GM21447 (cell line): Measurements from ENCODE around the gene ACVRL1.

Experiments used
- ATAC-seq: cut with Tn5 transposase; IDR thresholded peaks from one replicate; pipeline ENCODE4 v1.9.1; 2021; ENCODE audit not compliant: unreplicated experiment

The ACVRL1 gene

DNA sequence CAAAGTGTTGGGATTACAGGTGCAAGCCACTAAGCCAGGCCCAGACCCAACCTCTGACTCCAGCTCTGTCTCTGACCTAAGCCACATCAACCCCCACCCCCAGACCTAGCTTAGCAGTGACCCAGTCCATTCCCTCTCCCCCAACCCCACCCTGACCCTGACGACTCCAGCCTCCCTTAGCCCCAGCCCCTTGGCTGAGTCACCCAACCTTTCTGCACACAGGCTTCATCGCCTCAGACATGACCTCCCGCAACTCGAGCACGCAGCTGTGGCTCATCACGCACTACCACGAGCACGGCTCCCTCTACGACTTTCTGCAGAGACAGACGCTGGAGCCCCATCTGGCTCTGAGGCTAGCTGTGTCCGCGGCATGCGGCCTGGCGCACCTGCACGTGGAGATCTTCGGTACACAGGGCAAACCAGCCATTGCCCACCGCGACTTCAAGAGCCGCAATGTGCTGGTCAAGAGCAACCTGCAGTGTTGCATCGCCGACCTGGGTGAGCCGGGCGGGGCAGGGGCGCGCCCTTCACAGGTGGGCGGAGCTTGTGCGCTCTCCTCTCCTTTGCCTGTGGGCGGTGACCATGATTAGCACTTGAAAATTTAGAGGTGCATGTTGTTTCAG is 7.8 kb downstream of the ACVRL1 start:
- no peak for ATAC-seq

DNA sequence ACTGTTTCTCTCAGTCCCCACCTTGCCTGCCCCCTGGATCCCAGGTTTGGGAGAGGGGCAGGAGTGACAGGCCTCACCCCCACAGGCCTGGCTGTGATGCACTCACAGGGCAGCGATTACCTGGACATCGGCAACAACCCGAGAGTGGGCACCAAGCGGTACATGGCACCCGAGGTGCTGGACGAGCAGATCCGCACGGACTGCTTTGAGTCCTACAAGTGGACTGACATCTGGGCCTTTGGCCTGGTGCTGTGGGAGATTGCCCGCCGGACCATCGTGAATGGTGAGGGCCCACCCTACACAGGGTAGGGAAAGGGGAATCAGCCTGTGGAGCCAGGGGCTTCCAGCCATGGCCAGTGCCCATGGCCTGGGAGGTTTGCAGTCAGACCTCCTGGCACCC is 8.6 kb downstream of the ACVRL1 start:
- no peak for ATAC-seq

DNA sequence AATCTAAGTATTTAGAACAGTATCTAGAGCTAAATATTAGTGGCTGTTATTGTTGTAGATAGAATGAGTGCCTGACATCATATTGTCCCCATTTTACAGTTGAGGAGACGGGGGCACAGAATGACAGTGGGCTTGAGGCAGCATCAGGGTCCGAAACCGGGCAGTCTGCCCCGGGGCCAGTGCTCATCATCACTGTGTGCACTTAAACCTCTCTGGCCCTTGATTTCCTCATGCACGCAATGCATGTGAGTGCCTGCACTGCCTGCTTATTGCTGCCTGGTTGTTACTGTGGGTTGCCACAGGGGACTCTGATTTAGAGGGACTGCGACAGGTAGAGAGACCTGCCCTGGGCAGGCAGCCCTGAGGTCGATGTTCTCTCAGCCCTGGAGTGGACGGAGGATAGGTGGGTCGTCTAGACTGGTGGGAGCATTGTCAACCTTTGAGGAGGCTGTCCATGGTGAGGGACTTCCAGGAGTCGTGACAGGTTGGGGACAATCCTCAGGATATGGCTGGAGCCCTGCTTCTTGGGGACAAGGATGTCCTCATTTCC is 9.8 kb downstream of the ACVRL1 start:
- ATAC-seq = no peak

DNA sequence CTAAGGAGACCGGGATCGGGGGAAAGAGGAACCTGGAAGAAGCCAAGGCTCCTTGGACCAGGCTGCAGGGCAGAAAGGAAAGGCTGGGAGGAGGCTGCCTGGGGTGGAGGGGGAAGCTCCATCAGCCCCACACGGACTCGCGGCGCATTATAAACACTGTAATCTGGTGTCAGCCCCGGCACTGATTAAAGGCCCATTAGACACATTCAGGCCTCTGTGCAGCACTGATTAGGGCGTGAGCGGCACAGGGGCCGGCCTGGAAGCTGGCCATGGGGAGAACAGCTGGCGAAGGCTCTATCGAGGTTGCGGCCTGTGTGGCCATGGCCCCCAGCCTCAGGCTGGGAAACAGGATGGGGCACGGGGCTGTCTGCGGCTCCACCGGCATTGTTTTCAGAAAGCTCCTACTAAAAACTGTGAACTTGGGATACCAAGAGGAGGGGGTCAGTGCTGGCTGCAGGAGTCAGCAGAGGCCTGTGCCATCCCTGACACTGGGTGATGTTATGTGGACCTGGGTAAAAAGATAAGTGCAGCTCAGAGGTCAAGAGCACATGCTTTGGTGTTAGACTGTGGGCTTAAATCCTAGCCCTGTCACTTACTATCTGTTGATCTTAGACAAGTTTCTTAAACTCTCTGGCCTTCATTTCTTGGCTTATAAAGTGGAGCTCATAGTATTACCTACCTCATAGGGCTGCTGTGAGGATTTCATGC is 10.6 kb downstream of the ACVRL1 start:
- ATAC-seq = no peak

DNA sequence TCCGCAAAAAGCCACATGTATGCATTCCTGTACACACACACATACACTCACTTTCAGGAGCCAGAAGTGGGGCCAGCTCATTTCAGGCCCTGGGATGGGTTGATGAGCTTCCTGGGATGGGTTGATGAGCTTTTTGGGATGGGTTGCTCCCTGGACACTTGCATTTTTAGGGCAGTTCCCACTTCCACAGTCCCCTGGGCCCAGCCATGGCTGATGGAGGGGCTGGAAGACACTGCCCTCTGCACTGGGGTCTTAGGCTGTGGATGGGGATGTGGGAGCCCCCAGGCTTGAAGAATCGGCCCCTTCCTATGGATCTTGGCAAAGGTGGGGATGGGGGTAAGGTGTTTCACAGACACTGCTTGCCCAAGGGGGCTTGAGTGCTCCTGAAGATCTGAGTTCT is 12.7 kb downstream of the ACVRL1 start:
- ATAC-seq = no peak

DNA sequence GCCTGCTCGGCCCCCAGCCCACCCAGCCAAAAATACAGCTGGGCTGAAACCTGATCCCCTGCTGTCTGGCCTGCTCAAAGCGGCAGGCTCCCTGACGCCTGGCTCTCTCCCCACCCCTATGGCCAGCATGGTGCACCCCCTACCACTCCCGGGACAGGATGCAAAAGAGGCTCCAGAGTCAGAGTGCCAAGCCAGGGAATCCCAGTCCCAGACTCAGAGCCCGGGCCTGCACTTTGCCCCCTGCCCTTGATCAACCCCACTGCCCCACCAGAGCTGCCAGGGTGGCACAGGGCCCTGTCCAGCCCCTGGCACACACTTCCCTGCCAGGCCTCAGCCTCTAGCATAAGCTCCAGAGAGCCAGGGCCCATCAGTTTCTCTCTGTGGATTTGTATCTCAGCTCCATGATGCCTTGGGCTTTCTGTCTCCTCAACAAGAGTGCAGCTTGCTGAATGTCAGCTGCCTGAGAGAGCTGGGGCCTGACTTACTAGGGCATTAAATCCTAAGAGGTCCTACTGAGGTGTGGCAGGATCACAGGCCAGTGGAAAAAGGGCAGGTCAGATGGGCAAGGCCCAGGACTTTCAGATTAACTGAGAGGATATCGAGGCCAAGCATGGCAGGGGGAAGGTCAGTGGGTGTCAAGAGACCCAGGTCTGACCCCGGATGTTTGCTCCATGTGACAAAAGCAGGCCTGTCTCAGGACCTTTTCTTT is 13.9 kb downstream of the ACVRL1 start:
- ATAC-seq = no peak

DNA sequence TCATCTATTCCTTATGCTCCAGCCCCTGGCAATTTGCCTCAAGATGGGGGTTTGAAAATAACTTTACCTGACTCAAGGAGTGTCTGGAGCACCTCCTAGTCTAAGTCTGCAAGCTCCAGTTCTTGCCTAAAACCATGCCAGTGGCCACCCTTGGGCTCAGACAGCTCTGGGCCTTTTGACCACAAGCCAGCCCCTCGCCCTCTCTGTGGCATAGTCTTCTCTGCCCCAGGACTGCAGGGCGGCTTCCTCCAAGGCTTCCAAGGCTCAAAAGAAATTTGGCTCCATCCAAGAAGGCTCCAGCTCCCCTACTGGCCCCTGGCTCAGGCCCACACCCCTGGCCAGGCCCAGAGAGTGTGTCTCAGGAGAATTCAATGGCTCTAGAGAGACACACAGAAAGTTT is 14.8 kb downstream of the ACVRL1 start:
- ATAC-seq = no peak

DNA sequence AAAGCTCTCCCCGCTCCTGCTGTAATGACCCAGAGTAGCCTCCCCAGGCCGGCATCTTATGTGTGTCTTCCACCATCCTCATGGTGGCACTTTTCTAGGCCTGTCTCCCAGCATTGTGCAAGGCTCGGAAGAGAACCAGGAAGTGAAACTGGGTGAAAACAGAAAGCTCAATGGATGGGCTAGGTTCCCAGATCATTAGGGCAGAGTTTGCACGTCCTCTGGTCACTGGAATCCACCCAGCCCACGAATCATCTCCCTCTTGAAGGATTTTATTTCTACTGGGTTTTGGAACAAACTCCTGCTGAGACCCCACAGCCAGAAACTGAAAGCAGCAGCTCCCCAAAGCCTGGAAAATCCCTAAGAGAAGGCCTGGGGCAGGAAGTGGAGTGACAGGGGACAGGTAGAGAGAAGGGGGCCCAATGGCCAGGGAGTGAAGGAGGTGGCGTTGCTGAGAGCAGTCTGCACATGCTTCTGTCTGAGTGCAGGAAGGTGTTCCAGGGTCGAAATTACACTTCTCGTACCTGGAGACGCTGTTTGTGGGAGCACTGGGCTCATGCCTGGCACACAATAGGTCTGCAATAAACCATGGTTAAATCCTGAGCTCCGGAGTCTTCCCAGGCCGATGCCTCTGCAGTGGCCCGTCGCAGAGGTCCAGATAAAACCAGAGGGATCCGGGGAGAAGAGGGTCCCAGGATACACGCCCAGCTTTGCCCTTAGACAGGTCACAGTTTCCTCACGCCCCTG is 15.6 kb downstream of the ACVRL1 start:
- ATAC-seq = no peak

DNA sequence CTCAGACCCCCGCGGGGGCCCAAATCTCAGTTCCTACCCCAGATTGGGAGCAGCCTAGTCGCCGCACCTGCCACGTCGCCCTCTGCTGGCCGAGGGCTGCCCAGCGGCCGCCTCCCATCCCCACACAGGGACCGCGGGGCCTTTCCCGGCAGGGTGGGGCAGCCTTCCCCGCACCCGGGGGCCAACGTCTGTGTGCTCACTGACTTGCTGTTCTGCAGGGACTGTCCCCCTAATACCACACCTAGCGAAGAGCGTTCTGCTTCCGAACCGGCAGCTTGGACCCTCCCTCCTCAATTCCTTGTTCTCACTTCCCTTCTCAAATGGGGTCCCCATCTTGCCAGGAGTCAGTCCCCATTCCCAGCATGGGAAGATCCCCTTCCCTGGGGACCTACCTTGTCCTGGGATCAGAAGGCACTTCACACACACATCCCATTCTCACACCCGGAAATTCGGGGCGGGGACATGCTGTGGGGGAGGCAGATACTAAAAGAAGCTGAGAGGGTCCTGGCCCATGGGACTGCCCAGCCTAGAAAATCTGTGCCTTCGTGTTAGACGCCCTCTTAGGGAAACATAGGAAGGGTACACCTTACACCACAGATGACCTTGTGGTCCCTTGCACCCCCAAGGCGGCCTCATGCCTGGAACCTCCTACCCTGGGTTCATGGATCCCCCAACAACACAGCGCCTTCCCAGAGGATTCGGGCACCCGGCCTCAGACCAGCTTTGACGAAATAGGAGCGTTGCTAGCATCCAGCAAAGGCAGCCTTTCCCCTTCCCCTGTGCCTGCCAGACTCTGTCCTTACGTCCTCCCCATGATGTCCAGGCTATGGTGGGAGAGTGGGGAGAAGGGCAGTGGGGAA is 16.4 kb downstream of the ACVRL1 start:
- no peak for ATAC-seq

DNA sequence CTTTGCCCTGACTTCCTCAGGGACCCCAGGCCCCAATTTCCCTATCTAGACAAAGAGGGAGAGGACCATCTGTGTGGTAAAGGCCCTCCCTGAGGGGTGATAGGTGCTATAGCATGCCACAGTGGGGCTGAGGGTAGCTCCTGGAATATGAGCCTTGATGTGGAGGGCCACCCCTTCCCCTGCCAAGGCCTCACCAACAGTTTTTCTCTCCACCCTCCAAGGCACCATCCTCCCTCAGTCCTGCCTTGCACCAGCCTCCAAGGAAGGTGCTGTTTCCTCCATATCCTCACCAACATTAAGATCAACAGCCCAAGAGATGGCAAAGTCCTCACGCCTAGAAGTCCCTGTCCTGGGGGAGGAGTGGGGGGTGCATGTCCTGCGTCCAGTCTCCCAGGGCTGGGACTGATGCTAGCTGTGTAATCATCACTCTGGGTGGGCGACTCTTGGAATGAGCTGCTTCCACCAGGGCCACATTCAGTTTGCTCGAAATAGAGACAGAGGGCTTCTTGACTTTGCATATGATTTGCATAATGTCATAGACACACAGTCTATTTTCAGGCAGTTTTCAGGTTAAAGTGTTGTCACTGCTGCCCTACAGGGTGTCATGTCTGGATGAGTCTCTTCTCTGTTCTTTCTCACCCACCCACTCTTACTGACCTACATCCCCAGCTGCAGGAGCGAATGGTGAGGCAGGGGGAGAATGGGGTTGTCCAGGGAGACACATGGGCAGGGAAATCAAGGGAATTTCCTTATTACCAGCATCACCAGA is 17.4 kb downstream of the ACVRL1 start:
- no peak for ATAC-seq

DNA sequence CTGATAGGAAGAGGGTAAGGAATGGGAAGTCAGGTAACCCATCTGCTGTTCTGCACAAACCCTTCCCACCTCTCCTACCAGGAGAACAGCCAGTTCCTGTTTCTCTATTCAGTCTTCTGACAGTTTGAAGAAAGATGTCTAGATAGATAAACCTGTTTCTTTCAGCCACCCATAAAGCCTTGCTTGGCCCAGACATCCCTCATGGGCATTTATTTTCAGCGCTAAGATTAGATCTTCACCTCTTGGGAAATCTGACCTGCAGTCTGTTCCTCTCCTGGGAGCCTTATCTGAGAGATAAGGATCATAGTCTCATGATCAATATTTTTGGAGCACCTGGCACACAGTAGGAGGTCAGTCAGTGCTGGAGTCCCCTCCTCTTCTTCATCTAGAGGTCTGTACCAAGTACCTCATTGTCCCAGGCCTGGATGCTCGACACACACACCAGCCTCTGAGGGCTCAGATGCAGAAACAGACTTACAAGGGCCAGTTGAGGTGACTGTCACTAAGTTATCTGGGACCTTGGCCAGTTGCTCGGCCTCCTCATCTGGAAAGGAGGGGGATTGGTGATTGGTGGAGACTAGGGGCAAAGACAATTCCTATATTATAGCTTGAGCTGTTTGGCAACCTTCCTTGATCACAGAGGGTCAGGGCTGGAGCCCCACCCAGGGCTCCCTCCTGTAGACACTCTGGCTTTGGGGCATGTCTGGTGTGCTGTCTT is 18.2 kb downstream of the ACVRL1 start:
- ATAC-seq = no peak

DNA sequence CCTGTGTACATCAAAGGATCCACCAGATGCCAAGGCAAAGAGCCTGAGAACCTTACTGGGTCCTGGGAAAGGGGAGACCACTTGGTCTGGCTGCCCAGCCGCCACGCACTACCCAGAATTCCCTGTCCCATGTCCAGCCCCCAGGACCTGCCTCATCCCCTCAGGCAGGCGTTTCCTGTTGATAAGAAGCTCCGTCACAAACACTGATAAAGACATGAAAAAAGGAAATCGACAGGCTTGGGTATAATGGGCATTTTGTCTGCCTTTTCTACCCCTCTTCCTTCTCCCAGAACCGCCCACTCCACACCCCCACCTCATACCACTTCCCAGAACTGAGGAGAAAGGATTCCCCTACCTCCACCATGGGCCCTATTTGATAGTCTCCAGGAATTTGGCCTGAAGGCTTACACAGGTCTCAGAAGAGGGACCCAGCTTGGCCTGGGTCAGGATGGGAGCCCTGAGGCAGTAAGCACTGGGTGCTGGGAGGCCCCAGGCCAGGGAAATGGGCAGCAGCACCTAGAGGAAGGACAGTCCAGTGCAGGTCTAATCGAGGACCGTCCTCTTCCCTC is 18.8 kb downstream of the ACVRL1 start:
- no peak for ATAC-seq

DNA sequence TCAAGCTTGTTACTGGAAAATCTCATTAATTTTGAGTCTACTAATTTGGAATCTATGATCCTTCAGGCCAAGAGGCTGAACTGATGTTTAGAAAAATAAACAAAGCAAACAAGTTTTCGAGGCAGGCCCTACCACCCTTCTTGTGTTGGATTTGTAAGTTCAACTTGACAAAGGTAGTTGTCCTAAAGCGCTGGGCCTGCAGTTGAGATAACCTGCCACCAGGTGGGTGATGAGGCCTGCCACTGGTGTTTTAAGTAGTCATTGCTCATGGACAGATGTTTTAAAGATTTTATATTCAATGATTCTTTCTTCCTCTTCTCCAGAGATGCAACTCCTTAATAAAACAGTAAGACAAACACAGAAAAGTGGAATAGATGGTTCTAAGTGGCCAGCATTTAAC is 19.4 kb downstream of the ACVRL1 start:
- no peak for ATAC-seq

DNA sequence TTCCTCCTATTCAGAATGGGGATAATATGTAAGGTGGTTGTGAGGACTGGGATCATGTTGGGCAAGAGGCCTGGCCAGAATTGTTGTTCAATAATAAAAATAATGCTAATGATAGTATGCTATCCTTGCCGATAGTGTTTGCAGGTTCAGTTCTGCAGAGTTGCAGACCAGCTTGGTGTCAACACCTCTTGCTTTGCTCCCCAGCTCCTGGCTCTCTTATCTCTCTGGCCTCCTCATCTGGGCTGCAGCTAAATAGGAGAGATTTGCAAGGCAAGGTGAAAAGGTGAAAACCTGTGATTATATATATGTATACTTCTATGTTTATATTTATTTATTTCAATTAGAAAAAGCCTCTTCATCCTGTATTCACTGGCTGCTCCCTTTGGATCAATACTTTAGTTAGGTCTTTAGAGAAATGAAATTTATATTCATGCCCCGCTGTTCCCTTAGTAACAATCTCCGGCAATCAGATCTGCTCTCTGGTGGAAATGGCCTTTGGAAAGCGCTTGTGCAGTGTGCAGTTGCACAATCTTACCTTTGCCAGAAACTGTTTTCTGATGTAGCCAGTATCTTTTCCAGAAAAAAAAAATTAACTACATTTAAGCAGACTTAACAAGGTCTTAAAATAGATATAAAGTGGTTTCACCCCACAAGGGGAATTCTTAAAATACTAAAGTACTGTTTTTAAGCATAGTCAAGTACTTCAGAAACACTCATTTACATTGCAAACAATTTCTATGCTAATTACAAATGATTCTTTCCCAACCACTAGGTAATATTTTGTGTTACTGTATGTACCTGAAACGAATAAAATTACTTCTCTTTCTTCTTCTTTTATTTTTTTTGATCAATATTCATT is 25.1 kb downstream of the ACVRL1 start:
- ATAC-seq = no peak

DNA sequence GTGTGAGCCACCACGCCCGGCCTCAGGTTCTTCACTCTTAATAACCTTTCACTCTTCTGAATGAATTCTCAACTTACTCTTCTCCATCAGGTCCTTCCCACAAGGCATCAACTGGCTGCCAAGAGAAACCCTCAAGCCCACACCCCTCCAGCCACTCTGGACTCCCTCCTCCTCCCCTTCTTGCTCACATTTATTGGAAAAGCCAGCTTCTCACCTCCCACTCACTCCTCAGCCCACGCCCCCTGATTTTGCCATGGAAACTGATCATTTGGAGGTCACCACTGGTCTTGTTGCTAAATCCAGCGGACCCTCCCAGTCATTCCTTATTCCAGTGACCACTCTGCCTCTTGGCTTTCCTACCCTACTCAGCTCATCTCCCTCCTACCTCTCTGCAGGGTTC is 26.8 kb downstream of the ACVRL1 start:
- ATAC-seq = no peak

DNA sequence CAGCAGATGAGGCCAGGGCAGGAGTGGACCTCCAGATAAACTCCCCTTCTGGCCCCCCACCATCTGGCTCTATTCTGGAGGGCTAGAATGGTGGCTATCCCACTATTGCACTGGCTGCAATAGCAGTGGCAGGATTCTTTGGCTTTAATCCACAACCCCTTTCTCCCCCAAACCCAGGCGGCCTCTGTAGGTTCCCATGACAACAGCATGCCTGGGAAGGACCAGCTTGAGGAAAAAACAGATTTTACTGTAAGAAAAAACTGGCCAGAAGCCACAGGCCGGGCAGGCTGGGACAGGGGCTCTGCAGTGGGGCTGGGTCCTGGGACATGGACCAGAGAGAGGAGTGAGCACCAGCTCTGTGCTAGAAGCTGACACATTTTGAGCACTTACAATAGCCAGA is 30.6 kb downstream of the ACVRL1 start:
- no peak for ATAC-seq

DNA sequence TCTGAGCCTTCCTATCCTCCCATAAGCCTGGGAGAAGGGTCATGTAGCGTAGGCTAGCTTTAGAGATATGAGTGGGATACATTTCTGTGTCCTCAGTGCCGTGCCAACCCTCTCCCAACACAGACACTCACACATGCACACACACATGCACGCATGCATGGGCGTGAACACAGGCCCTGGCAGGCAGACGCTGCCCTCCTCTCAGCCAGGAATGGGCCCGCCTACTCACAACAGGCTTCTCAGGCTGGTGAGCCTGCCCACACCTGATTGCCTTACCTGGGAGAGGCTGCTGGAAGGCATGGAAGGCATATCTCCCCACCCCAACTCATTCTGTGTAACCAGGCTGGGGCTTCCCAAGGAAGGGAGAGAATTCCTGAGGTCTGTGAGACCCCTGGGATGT is 31.4 kb downstream of the ACVRL1 start:
- no peak for ATAC-seq
